ENCODE results near the gene MVP. TPM values are rescaled to one million over a fixed set of nuclear protein-coding genes. Genes with fewer than 3 reads are reported as not detected.

MVP gene
- total RNA-seq, 1 experiment from 2014 or later = 75.1 TPM

DNA sequence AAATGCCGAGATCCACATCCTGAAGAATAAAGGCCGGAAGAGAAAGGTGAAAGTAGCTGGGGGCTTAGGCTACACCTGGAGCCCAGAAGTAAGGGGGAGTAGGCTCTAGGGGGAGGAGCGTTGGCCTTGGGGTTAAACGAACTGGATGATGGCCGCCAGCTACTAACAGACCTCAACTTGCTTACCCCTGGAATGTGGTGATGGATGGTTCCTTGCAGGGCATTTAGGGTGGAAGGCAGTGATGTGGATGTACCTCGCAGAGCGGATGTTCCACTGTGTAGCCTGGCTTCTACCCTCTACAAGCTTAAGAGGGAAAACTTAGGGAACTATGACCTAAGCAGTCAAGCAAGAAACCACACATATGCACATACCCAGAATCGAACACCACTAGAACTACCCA is 16.2 kb upstream of the MVP start:
- Histone ChIP-seq H3K9ac (ENCODE audit: low read length) (peak overlapping the region; percentile 84), H3K4me2 (ENCODE audit: low read length) (peak overlapping the region; percentile 87), H3K4me1 (ENCODE audit: control insufficient read depth in 1 of 2, insufficient read depth in 2 of 2, low read length in 2 of 2) (peaks cover 17 to 39% of the 10 kb centered on the region in 2 experiments), H3K27ac (ENCODE audit: low read depth, low read length) (peak overlapping the region; percentile 85), H3K27me3 (ENCODE audit: insufficient read depth, low read length) (no peaks in the 10 kb centered on the region), H3K9me2 (ENCODE audit: insufficient read depth) (no peaks in the 10 kb centered on the region), H3K4me3 (replicated peaks in 1 of 2; ENCODE audit: low read depth in 1 of 2, low read length in 2 of 2) (peak overlapping the region; percentile 67 to 70; a peak in 3 of 4 replicates), H3K79me2 (ENCODE audit: insufficient read depth, low read length) (peaks cover 19% of the 10 kb centered on the region), H4K20me1 (ENCODE audit: insufficient read depth) (no peaks in the 10 kb centered on the region), H3K9me3 (ENCODE audit: control insufficient read depth in 1 of 2, insufficient read depth in 1 of 2, low read depth in 1 of 2, low read length in 2 of 2) (no peaks in the 10 kb centered on the region), H2AFZ (ENCODE audit: low read depth, low read length, poor library complexity, severe bottlenecking) (no peak overlapping the region), H3K36me3 (ENCODE audit: control insufficient read depth in 1 of 2, insufficient read depth in 2 of 2, low read length in 2 of 2) (peaks cover 16 to 41% of the 10 kb centered on the region in 2 experiments; a peak in 3 of 4 replicates)
- no TSS peak for BruUV-seq (replicated peaks)
- TF ChIP-seq POLR2A (IDR thresholded peaks at IDR 0.05; ENCODE audit: borderline replicate concordance, extremely low read depth, insufficient read depth, insufficient read length) (no peak), CEBPB (IDR thresholded peaks at IDR 0.05; ENCODE audit: low read depth) (no peak)
- ChIA-PET CTCF (interaction anchor here (1.5 to 2.3 kb wide), 2 partner anchors 14 to 44 kb away, joined by 5 to 6 read pairs; partner anchors contain the start of gene KIF22), RAD21 (ENCODE audit: low non-redundant PET in 1 of 2, low total read pairs in 2 of 2, uncharacterized antibody in 2 of 2, unreplicated experiment in 2 of 2) (interaction anchor here (0.6 to 1.1 kb wide), 2 partner anchors 14 to 103 kb away, joined by 3 to 4 read pairs; partner anchors contain the start of gene KIF22 (in 1 of the 2)), POLR2A (interaction anchor here (0.9 to 1.9 kb wide), 2 partner anchors 14 to 18 kb away, joined by 3 to 10 read pairs; partner anchors contain the start of gene KIF22)
- no peak for ATAC-seq
- no peak for DNase-seq (ENCODE audit: low read depth, low spot score)
- intact Hi-C loops (cut with micrococcal nuclease) = loop anchor here (2.0 kb wide), 1 partner anchor 13 kb away; the partner anchor contains the start of gene KIF22

DNA sequence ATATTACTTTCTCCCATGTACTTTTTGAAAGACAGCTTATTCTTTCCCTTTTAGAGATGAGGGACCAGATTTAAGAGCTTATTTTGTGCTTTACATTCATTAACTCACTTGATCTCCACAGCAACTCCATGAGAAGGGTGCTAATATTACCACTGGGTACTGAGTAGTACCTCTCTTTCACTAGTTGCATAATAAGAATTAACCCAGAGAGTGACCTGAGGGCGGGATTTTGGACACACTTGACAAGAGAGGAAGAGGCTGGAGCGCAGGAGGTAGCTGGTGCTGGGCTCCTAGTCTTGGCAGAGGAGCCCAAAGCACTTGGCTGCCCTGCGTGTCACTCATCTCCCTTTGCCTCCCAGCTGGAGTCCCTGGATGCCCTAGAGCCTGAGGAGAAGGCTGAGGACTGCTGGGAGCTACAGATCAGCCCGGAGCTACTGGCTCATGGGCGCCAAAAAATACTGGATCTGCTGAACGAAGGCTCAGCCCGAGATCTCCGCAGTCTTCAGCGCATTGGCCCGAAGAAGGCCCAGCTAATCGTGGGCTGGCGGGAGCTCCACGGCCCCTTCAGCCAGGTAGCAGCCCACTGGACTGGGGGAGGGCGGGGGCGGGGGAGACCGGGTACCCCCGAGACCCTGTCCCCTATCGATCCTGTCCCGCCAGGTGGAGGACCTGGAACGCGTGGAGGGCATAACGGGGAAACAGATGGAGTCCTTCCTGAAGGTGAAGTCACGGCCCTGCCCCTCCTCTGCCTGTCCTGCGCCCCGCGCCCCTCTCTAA is 15.6 kb upstream of the MVP start:
- DNase-seq (ENCODE audit: low read depth, low spot score) (no peak), ATAC-seq (no peak)
- H3K27ac ChIP-seq (ENCODE audit: low read depth, low read length) = peak overlapping the region; percentile 85
- H3K4me3 ChIP-seq (replicated peaks in 1 of 2; ENCODE audit: low read depth in 1 of 2, low read length in 2 of 2) = peak overlapping the region; percentile 67 to 70
- no peak for TF ChIP-seq ELF1 (IDR thresholded peaks at IDR 0.05; ENCODE audit: borderline replicate concordance, low read depth)
- TF ChIP-seq CBX3 (IDR thresholded peaks at IDR 0.05; ENCODE audit: low read depth) = no peak
- TF ChIP-seq, protein P1, sequence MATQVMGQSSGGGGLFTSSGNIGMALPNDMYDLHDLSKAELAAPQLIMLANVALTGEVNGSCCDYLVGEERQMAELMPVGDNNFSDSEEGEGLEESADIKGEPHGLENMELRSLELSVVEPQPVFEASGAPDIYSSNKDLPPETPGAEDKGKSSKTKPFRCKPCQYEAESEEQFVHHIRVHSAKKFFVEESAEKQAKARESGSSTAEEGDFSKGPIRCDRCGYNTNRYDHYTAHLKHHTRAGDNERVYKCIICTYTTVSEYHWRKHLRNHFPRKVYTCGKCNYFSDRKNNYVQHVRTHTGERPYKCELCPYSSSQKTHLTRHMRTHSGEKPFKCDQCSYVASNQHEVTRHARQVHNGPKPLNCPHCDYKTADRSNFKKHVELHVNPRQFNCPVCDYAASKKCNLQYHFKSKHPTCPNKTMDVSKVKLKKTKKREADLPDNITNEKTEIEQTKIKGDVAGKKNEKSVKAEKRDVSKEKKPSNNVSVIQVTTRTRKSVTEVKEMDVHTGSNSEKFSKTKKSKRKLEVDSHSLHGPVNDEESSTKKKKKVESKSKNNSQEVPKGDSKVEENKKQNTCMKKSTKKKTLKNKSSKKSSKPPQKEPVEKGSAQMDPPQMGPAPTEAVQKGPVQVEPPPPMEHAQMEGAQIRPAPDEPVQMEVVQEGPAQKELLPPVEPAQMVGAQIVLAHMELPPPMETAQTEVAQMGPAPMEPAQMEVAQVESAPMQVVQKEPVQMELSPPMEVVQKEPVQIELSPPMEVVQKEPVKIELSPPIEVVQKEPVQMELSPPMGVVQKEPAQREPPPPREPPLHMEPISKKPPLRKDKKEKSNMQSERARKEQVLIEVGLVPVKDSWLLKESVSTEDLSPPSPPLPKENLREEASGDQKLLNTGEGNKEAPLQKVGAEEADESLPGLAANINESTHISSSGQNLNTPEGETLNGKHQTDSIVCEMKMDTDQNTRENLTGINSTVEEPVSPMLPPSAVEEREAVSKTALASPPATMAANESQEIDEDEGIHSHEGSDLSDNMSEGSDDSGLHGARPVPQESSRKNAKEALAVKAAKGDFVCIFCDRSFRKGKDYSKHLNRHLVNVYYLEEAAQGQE (IDR thresholded peaks at IDR 0.05; ENCODE audit: low read depth) = no peak
- TF ChIP-seq POLR2AphosphoS5 (IDR thresholded peaks at IDR 0.05; ENCODE audit: low read depth, low read length) = peak; percentile 20; the same call in 1 of the 2 replicates
- ChIA-PET RAD21 (ENCODE audit: low non-redundant PET in 1 of 2, low total read pairs in 2 of 2, uncharacterized antibody in 2 of 2, unreplicated experiment in 2 of 2) (interaction anchor here (0.6 to 1.1 kb wide), 2 partner anchors 14 to 104 kb away, joined by 3 to 4 read pairs; partner anchors contain the start of gene KIF22 (in 1 of the 2)), POLR2A (interaction anchor here (0.7 to 1.9 kb wide), 3 partner anchors 9 to 17 kb away, joined by 3 to 10 read pairs (median 3); partner anchors contain the start of gene KIF22), CTCF (interaction anchor here (1.5 to 2.3 kb wide), 2 partner anchors 15 to 43 kb away, joined by 5 to 6 read pairs; partner anchors contain the start of gene KIF22)
- H3K4me1 ChIP-seq (ENCODE audit: control insufficient read depth in 1 of 2, insufficient read depth in 2 of 2, low read length in 2 of 2) = peaks cover 19 to 46% of the 10 kb centered on the region in 2 experiments
- H3K4me2 ChIP-seq (ENCODE audit: low read length) = peak overlapping the region; percentile 87
- no peaks in the 10 kb centered on the region for H4K20me1 ChIP-seq (ENCODE audit: insufficient read depth)
- no peaks in the 10 kb centered on the region for H3K9me3 ChIP-seq (ENCODE audit: control insufficient read depth in 1 of 2, insufficient read depth in 1 of 2, low read depth in 1 of 2, low read length in 2 of 2)
- intact Hi-C loops (cut with micrococcal nuclease) = loop anchor here (2.0 kb wide), 1 partner anchor 14 kb away; the partner anchor contains the start of gene KIF22
- H2AFZ ChIP-seq (ENCODE audit: low read depth, low read length, poor library complexity, severe bottlenecking) = no peak overlapping the region
- TSS peak; percentile 68 for BruUV-seq (replicated peaks)
- H3K36me3 ChIP-seq (ENCODE audit: control insufficient read depth in 1 of 2, insufficient read depth in 2 of 2, low read length in 2 of 2) = peaks cover 11 to 40% of the 10 kb centered on the region in 2 experiments; a peak in 3 of 4 replicates
- H3K79me2 ChIP-seq (ENCODE audit: insufficient read depth, low read length) = peaks cover 25% of the 10 kb centered on the region
- H3K9me2 ChIP-seq (ENCODE audit: insufficient read depth) = no peaks in the 10 kb centered on the region
- no peaks in the 10 kb centered on the region for H3K27me3 ChIP-seq (ENCODE audit: insufficient read depth, low read length)
- H3K9ac ChIP-seq (ENCODE audit: low read length) = peak overlapping the region; percentile 84

Measured in HCT116 (cell line).